HCT116 (cell line): ENCODE data around the gene ACKR1. TPM values are rescaled to one million over a fixed set of nuclear protein-coding genes. Genes with fewer than 3 reads are reported as not detected.

Source experiments
- ATAC-seq: fragments of 200-7000 bp; cut with Tn5 transposase; 2 replicates; pipeline ENCODE4 v1.9.1; 2020; ENCODE audit warnings: mild to moderate bottlenecking, moderate library complexity
- BruUV-seq: library from RNA; stranded (reverse); fragments of 400-500 nt; replicated peaks from 2 replicates; lab custom pipeline; 2021; lab: Mats Ljungman, UMichigan
- CTCF ChIA-PET: fragments of 300-600 bp; sonication (Branson Sonifier 250); formaldehyde crosslinking; loops from one replicate; lab custom pipeline; 2021; ENCODE audit warnings: antibody characterized with exemption; lab: Charles Lee
- POLR2A ChIA-PET: fragments of 300-600, 350-600 bp; sonication (Branson Sonifier 250); formaldehyde crosslinking; loops from one replicate; lab custom pipeline; 2021; ENCODE audit warnings: antibody characterized with exemption; lab: Charles Lee
- RAD21 ChIA-PET, 2 experiments: fragments of 300-600 bp; sonication (Branson Sonifier 250); formaldehyde crosslinking; loops; one replicate each; lab custom pipeline; 2023; ENCODE audit warnings: low total read pairs in 2 of 2; ENCODE audit not compliant: uncharacterized antibody in 2 of 2, unreplicated experiment in 2 of 2, low non-redundant PET in 1 of 2; lab: Charles Lee
- DNase-seq: peaks from one replicate; pipeline ENCODE4 v3.0.0-alpha.2; 2010; ENCODE audit warnings: low read depth, low spot score
- H2AFZ ChIP-seq: fragments of 200-600 bp; shearing (Covaris generic), sonication (generic); 2 replicates; pipeline ENCODE4 v1.6.1; 2017; ENCODE audit warnings: low read depth, mixed run types, mixed read lengths, antibody characterized with exemption, low read length; ENCODE audit not compliant: poor library complexity, severe bottlenecking
- H3K27ac ChIP-seq: 2 replicates; pipeline ENCODE4 v1.5.1; 2012; ENCODE audit warnings: low read depth, low read length
- H3K27me3 ChIP-seq: fragments of 200-600 bp; sonication (generic); 2 replicates; pipeline ENCODE4 v1.6.1; 2016; ENCODE audit warnings: mixed run types, low read length, mixed read lengths; ENCODE audit not compliant: insufficient read depth
- H3K36me3 ChIP-seq, 2 experiments: fragments of 200-500 bp in 1 of 2; fragments of 200-600 bp in 1 of 2; sonication (Bioruptor generic) in 1 of 2; sonication (generic) in 1 of 2; 2 replicates each; pipeline versions ENCODE4 v1.5.1 to v1.6.1; 2014 to 2016; ENCODE audit warnings: low read length in 2 of 2, inconsistent platforms in 1 of 2, mixed read lengths in 1 of 2, mixed run types in 1 of 2; ENCODE audit not compliant: insufficient read depth in 2 of 2, control insufficient read depth in 1 of 2
- H3K4me1 ChIP-seq, 2 experiments: fragments of 200-600 bp in 1 of 2; sonication (generic) in 1 of 2; 2 replicates each; pipeline versions ENCODE4 v1.5.1 to v1.6.1; 2012 to 2017; ENCODE audit warnings: low read length in 2 of 2, inconsistent platforms in 1 of 2, mild to moderate bottlenecking in 1 of 2, mixed read lengths in 1 of 2, mixed run types in 1 of 2, moderate library complexity in 1 of 2; ENCODE audit not compliant: insufficient read depth in 2 of 2, control insufficient read depth in 1 of 2
- H3K4me2 ChIP-seq: fragments of 200-600 bp; sonication (generic); 2 replicates; pipeline ENCODE4 v1.6.1; 2017; ENCODE audit warnings: mixed run types, low read length, mixed read lengths
- H3K4me3 ChIP-seq, 2 experiments: fragments of 200-600 bp in 1 of 2; sonication (generic) in 1 of 2; replicated peaks in 1 of 2; 2 replicates each; pipeline ENCODE4 v1.5.1; 2011 to 2016; ENCODE audit warnings: low read length in 2 of 2, control low read depth in 1 of 2, low read depth in 1 of 2, mild to moderate bottlenecking in 1 of 2, mixed read lengths in 1 of 2, mixed run types in 1 of 2
- H3K79me2 ChIP-seq: fragments of 200-600 bp; sonication (generic); 2 replicates; pipeline ENCODE4 v1.6.1; 2017; ENCODE audit warnings: mild to moderate bottlenecking, mixed run types, low read length, moderate library complexity, mixed read lengths; ENCODE audit not compliant: insufficient read depth
- H3K9ac ChIP-seq: fragments of 200-600 bp; sonication (generic); 2 replicates; pipeline ENCODE4 v1.6.1; 2016; ENCODE audit warnings: low read length, mixed read lengths
- H3K9me2 ChIP-seq: fragments of 200-600 bp; sonication (generic), shearing (Covaris generic); 2 replicates; pipeline ENCODE4 v1.6.1; 2017; ENCODE audit warnings: mixed run types, mild to moderate bottlenecking, moderate library complexity; ENCODE audit not compliant: insufficient read depth
- H3K9me3 ChIP-seq, 2 experiments: fragments of 200-500 bp in 1 of 2; fragments of 200-600 bp in 1 of 2; sonication (Bioruptor generic) in 1 of 2; sonication (generic) in 1 of 2; 2 replicates each; pipeline ENCODE4 v1.6.1; 2014 to 2017; ENCODE audit warnings: low read length in 2 of 2, mixed read lengths in 2 of 2, inconsistent platforms in 1 of 2, low read depth in 1 of 2, mild to moderate bottlenecking in 1 of 2, mixed run types in 1 of 2, moderate library complexity in 1 of 2; ENCODE audit not compliant: control insufficient read depth in 1 of 2, insufficient read depth in 1 of 2
- H4K20me1 ChIP-seq: fragments of 200-600 bp; sonication (generic), shearing (Covaris generic); 2 replicates; pipeline ENCODE4 v1.6.1; 2017; ENCODE audit warnings: mixed run types, mild to moderate bottlenecking, moderate library complexity; ENCODE audit not compliant: insufficient read depth
- CBX3 ChIP-seq: IDR thresholded peaks from 2 replicates; pipeline ENCODE4 v1.6.1; 2012; ENCODE audit warnings: low read depth
- CEBPB ChIP-seq: IDR thresholded peaks from 2 replicates; pipeline ENCODE4 v1.6.1; 2012; ENCODE audit warnings: low read depth
- EGR1 ChIP-seq: IDR thresholded peaks from 2 replicates; pipeline ENCODE4 v1.6.1; 2012; ENCODE audit warnings: low read depth
- EZH2phosphoT487 ChIP-seq: fragments of 200-600 bp; IDR thresholded peaks from 2 replicates; pipeline ENCODE4 v1.6.1; 2018; ENCODE audit warnings: antibody characterized with exemption, borderline replicate concordance
- FOSL1 ChIP-seq: IDR thresholded peaks from 2 replicates; pipeline ENCODE4 v1.6.1; 2012; ENCODE audit warnings: low read depth
- POLR2AphosphoS5 ChIP-seq: IDR thresholded peaks from 2 replicates; pipeline ENCODE4 v1.6.1; 2011; ENCODE audit warnings: mild to moderate bottlenecking, low read depth, low read length, moderate library complexity
- RAD21 ChIP-seq: IDR thresholded peaks from 2 replicates; pipeline ENCODE4 v1.6.1; 2012; ENCODE audit warnings: low read depth, mild to moderate bottlenecking
- SRF ChIP-seq: IDR thresholded peaks from 2 replicates; pipeline ENCODE4 v1.6.1; 2012; ENCODE audit warnings: low read depth
- TCF7L2 ChIP-seq: IDR thresholded peaks from 2 replicates; pipeline ENCODE4 v1.7.0; 2011; ENCODE audit warnings: borderline replicate concordance, inconsistent platforms; ENCODE audit not compliant: insufficient read depth, insufficient read length; ENCODE audit errors: extremely low read depth
- YY1 ChIP-seq: IDR thresholded peaks from 2 replicates; pipeline ENCODE4 v1.6.1; 2011; ENCODE audit warnings: low read length, low read depth, moderate library complexity, mild to moderate bottlenecking; ENCODE audit not compliant: insufficient replicate concordance; ENCODE audit errors: extremely low read depth
- ZFX ChIP-seq: fragments of 450-650 bp; IDR thresholded peaks from 2 replicates; pipeline ENCODE4 v1.6.1; 2017
- ZNF274 ChIP-seq: fragments of 200-500 bp; sonication (Bioruptor generic); IDR thresholded peaks from 2 replicates; pipeline ENCODE4 v1.6.1; 2014; ENCODE audit warnings: mild to moderate bottlenecking, low read depth, low read length, inconsistent platforms
- intact Hi-C: fragments of 100-400 bp; cut with micrococcal nuclease; formaldehyde crosslinking; loops from 2 replicates; pipeline ENCODE4 v1.10.0; 2022
- total RNA-seq: library from RNA; stranded (reverse); gene quantifications from one replicate; pipeline ENCODE4 v1.2.1, GENCODE V29; 2021; ENCODE audit not compliant: unreplicated experiment
- TF ChIP-seq, protein P1 (sequence below), 3 experiments: fragments of 200-600 bp in 1 of 3; sonication (generic) in 1 of 3; IDR thresholded peaks in 2 of 3; conservative IDR thresholded peaks in 1 of 3; 2 replicates each; pipeline ENCODE4 v1.5.1; 2012 to 2017; ENCODE audit warnings: low read depth in 2 of 3, low read length in 2 of 3, antibody characterized with exemption in 1 of 3, borderline replicate concordance in 1 of 3, control low read depth in 1 of 3, mild to moderate bottlenecking in 1 of 3, mixed read lengths in 1 of 3, mixed run types in 1 of 3, moderate library complexity in 1 of 3; ENCODE audit not compliant: insufficient read depth in 1 of 3
- TF ChIP-seq, protein P2 (sequence below): IDR thresholded peaks from 2 replicates; pipeline ENCODE4 v1.6.1; 2011; ENCODE audit warnings: mild to moderate bottlenecking, low read length, moderate library complexity; ENCODE audit not compliant: insufficient replicate concordance; ENCODE audit errors: extremely low read depth
- TF ChIP-seq, protein P3 (sequence below): IDR thresholded peaks from 2 replicates; pipeline ENCODE4 v1.6.1; 2012
- TF ChIP-seq, protein P4 (sequence below): IDR thresholded peaks from 2 replicates; pipeline ENCODE4 v1.6.1; 2012; ENCODE audit warnings: low read depth

The ACKR1 gene
- total RNA-seq, 1 experiment from 2014 or later = not detected

DNA sequence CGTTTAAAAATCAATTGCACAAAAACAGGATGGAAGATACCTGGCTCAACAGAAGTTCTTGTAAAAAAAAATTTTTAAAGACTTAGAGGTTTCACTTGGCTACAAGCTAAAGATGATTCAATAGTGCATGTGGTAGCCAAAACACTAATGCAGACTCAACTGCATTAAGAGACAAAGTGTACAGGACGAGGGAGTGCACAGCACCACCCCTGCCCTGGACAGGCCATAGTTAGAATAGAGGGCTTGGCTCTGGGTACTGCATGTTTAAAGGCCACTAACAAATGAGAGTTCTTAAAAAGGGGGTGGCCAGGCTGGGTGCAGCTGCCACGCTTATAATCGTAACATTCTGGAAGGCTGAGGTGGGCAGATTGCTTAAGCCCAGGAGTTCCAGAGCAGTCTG, 7.9 kb downstream of the ACKR1 start:
- Histone ChIP-seq H3K9ac (no peak overlapping the region), H3K36me3 (no peaks in the 10 kb centered on the region), H3K27ac (no peak overlapping the region), H4K20me1 (no peaks in the 10 kb centered on the region), H3K9me3 (no peaks in the 10 kb centered on the region), H3K9me2 (no peaks in the 10 kb centered on the region), H3K4me2 (no peak overlapping the region), H3K79me2 (no peaks in the 10 kb centered on the region), H2AFZ (no peak overlapping the region), H3K4me1 (no peaks in the 10 kb centered on the region), H3K4me3 (no peak overlapping the region), H3K27me3 (peaks cover 7% of the 10 kb centered on the region; the same call in 1 of the 2 replicates)
- TF ChIP-seq, protein P1, sequence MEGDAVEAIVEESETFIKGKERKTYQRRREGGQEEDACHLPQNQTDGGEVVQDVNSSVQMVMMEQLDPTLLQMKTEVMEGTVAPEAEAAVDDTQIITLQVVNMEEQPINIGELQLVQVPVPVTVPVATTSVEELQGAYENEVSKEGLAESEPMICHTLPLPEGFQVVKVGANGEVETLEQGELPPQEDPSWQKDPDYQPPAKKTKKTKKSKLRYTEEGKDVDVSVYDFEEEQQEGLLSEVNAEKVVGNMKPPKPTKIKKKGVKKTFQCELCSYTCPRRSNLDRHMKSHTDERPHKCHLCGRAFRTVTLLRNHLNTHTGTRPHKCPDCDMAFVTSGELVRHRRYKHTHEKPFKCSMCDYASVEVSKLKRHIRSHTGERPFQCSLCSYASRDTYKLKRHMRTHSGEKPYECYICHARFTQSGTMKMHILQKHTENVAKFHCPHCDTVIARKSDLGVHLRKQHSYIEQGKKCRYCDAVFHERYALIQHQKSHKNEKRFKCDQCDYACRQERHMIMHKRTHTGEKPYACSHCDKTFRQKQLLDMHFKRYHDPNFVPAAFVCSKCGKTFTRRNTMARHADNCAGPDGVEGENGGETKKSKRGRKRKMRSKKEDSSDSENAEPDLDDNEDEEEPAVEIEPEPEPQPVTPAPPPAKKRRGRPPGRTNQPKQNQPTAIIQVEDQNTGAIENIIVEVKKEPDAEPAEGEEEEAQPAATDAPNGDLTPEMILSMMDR (IDR thresholded peaks at IDR 0.05 in 2 of 3, conservative IDR thresholded peaks at IDR 0.05 in 1 of 3; ENCODE audit: borderline replicate concordance in 1 of 3, insufficient read depth in 1 of 3, low read depth in 2 of 3, low read length in 2 of 3) = no peak
- TF ChIP-seq, protein P2, sequence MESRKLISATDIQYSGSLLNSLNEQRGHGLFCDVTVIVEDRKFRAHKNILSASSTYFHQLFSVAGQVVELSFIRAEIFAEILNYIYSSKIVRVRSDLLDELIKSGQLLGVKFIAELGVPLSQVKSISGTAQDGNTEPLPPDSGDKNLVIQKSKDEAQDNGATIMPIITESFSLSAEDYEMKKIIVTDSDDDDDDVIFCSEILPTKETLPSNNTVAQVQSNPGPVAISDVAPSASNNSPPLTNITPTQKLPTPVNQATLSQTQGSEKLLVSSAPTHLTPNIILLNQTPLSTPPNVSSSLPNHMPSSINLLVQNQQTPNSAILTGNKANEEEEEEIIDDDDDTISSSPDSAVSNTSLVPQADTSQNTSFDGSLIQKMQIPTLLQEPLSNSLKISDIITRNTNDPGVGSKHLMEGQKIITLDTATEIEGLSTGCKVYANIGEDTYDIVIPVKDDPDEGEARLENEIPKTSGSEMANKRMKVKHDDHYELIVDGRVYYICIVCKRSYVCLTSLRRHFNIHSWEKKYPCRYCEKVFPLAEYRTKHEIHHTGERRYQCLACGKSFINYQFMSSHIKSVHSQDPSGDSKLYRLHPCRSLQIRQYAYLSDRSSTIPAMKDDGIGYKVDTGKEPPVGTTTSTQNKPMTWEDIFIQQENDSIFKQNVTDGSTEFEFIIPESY = no peak
- no peak for TF ChIP-seq TCF7L2
- no peak for TF ChIP-seq CBX3
- TF ChIP-seq SRF = no peak
- no peak for TF ChIP-seq POLR2AphosphoS5
- no peak for TF ChIP-seq CEBPB
- no peak for TF ChIP-seq FOSL1
- no peak for TF ChIP-seq RAD21
- TF ChIP-seq, protein P3, sequence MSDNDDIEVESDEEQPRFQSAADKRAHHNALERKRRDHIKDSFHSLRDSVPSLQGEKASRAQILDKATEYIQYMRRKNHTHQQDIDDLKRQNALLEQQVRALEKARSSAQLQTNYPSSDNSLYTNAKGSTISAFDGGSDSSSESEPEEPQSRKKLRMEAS = no peak
- TF ChIP-seq ZFX = no peak
- TF ChIP-seq YY1 = no peak
- TF ChIP-seq, protein P4, sequence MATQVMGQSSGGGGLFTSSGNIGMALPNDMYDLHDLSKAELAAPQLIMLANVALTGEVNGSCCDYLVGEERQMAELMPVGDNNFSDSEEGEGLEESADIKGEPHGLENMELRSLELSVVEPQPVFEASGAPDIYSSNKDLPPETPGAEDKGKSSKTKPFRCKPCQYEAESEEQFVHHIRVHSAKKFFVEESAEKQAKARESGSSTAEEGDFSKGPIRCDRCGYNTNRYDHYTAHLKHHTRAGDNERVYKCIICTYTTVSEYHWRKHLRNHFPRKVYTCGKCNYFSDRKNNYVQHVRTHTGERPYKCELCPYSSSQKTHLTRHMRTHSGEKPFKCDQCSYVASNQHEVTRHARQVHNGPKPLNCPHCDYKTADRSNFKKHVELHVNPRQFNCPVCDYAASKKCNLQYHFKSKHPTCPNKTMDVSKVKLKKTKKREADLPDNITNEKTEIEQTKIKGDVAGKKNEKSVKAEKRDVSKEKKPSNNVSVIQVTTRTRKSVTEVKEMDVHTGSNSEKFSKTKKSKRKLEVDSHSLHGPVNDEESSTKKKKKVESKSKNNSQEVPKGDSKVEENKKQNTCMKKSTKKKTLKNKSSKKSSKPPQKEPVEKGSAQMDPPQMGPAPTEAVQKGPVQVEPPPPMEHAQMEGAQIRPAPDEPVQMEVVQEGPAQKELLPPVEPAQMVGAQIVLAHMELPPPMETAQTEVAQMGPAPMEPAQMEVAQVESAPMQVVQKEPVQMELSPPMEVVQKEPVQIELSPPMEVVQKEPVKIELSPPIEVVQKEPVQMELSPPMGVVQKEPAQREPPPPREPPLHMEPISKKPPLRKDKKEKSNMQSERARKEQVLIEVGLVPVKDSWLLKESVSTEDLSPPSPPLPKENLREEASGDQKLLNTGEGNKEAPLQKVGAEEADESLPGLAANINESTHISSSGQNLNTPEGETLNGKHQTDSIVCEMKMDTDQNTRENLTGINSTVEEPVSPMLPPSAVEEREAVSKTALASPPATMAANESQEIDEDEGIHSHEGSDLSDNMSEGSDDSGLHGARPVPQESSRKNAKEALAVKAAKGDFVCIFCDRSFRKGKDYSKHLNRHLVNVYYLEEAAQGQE = no peak
- no peak for TF ChIP-seq ZNF274
- TF ChIP-seq EZH2phosphoT487 = no peak
- no peak for TF ChIP-seq EGR1
- ChIA-PET POLR2A (no interaction called here), RAD21 (no interaction called here), CTCF (interaction anchor here (2.2 to 3.6 kb wide), 2 partner anchors 80 to 795 kb away, joined by 13 to 27 read pairs; no protein-coding TSS in a partner anchor)
- DNase-seq (no peak), ATAC-seq (no peak)
- no TSS peak for BruUV-seq
- intact Hi-C loops = loop anchor here (5.0 to 10.0 kb wide), 2 partner anchors 585 to 792 kb away; no protein-coding TSS in a partner anchor
